Osteoblast (primary cell): ENCODE measurements around the gene INO80C. TPM values are rescaled to one million over a fixed set of nuclear protein-coding genes. Genes with fewer than 3 reads are reported as not detected.
"Not testable (repeated sequence)": the region's sequence is repeated elsewhere in the genome, so short reads cannot be mapped to it uniquely, and the experiment has no call there.

Experiments used
- DNase-seq: peaks from one replicate; pipeline ENCODE4 v3.0.0; 2011; ENCODE audit warnings: low spot score, mixed read lengths; ENCODE audit not compliant: insufficient read length; ENCODE audit errors: missing footprints
- H2AFZ ChIP-seq: 2 replicates; pipeline ENCODE4 v1.6.0; 2011; ENCODE audit warnings: mild to moderate bottlenecking, low read length
- H3K27ac ChIP-seq: 2 replicates; pipeline ENCODE4 v1.5.1; 2011; ENCODE audit warnings: mild to moderate bottlenecking, low read depth, low read length, moderate library complexity
- H3K27me3 ChIP-seq: 2 replicates; pipeline ENCODE4 v1.6.0; 2012; ENCODE audit warnings: mild to moderate bottlenecking, control low read depth, inconsistent platforms, low read length, moderate library complexity; ENCODE audit not compliant: insufficient read depth
- H3K36me3 ChIP-seq: 2 replicates; pipeline ENCODE4 v1.5.1; 2011; ENCODE audit warnings: mild to moderate bottlenecking, low read length, control low read depth, moderate library complexity; ENCODE audit not compliant: insufficient read depth
- H3K4me1 ChIP-seq: 2 replicates; pipeline ENCODE4 v1.5.1; 2011; ENCODE audit warnings: mild to moderate bottlenecking, low read length, control low read depth, moderate library complexity; ENCODE audit not compliant: insufficient read depth
- H3K4me2 ChIP-seq: 2 replicates; pipeline ENCODE4 v1.6.0; 2011; ENCODE audit warnings: mild to moderate bottlenecking, low read length; ENCODE audit not compliant: insufficient read depth
- H3K4me3 ChIP-seq: fragments of 200-600 bp; sonication (generic); 3 replicates; pipeline ENCODE4 v1.5.1; 2012; ENCODE audit warnings: mild to moderate bottlenecking, low read length, inconsistent platforms; ENCODE audit not compliant: insufficient read depth
- H3K79me2 ChIP-seq: 2 replicates; pipeline ENCODE4 v1.6.0; 2012; ENCODE audit warnings: mild to moderate bottlenecking, low read length, control low read depth, inconsistent platforms; ENCODE audit not compliant: insufficient read depth
- H3K9me3 ChIP-seq: 2 replicates; pipeline ENCODE4 v1.5.1; 2011; ENCODE audit warnings: low read depth, low read length, control low read depth
- H4K20me1 ChIP-seq: 2 replicates; pipeline ENCODE4 v1.6.0; 2012; ENCODE audit warnings: mild to moderate bottlenecking, low read length, control low read depth; ENCODE audit not compliant: insufficient read depth
- total RNA-seq: library from RNA; depleted of rRNA; stranded (reverse); fragments of >200 nt; gene quantifications from 2 replicates; pipeline ENCODE4 v1.2.3, GENCODE V29; 2012
- TF ChIP-seq, protein P1 (sequence below): IDR thresholded peaks from 2 replicates; pipeline ENCODE4 v1.5.1; 2011; ENCODE audit warnings: mild to moderate bottlenecking, low read depth, low read length, moderate library complexity; ENCODE audit errors: extremely low read depth

Gene INO80C
- total RNA-seq, 1 donor: 9.0 TPM

DNA sequence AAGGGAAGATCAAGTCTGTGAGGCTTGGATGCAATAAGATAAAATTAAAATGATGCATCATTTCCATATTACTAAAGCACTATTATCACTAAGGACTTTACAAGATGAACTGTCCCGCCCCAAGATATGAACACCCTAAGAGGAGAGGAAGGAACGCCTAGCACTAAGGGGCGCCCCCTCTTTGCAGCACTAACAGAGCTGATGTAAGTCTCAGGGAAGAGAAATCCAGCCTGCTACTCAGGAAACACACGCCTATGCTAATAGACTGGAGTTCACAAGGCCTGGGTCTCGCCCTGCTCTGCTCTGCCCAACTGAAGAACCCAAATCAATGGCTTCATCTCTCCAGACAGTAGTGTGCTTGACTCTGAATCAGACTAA lies 6.1 kb downstream of the INO80C start:
- H3K27ac ChIP-seq: no peak overlapping the region
- no peaks in the 10 kb centered on the region for H3K9me3 ChIP-seq
- H3K79me2 ChIP-seq: peaks cover 88% of the 10 kb centered on the region
- DNase-seq: no peak
- H3K36me3 ChIP-seq: no peaks in the 10 kb centered on the region
- no peaks in the 10 kb centered on the region for H4K20me1 ChIP-seq
- TF ChIP-seq, protein P1, sequence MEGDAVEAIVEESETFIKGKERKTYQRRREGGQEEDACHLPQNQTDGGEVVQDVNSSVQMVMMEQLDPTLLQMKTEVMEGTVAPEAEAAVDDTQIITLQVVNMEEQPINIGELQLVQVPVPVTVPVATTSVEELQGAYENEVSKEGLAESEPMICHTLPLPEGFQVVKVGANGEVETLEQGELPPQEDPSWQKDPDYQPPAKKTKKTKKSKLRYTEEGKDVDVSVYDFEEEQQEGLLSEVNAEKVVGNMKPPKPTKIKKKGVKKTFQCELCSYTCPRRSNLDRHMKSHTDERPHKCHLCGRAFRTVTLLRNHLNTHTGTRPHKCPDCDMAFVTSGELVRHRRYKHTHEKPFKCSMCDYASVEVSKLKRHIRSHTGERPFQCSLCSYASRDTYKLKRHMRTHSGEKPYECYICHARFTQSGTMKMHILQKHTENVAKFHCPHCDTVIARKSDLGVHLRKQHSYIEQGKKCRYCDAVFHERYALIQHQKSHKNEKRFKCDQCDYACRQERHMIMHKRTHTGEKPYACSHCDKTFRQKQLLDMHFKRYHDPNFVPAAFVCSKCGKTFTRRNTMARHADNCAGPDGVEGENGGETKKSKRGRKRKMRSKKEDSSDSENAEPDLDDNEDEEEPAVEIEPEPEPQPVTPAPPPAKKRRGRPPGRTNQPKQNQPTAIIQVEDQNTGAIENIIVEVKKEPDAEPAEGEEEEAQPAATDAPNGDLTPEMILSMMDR: no peak
- peak overlapping the region; percentile 32 for H2AFZ ChIP-seq
- no peak overlapping the region for H3K4me2 ChIP-seq
- H3K27me3 ChIP-seq: no peaks in the 10 kb centered on the region
- peaks cover 19% of the 10 kb centered on the region for H3K4me1 ChIP-seq
- H3K4me3 ChIP-seq: no peak overlapping the region

- TF ChIP-seq, protein P1: no peak
- H3K4me2 ChIP-seq: no peak overlapping the region
- H3K79me2 ChIP-seq: peaks cover 82% of the 10 kb centered on the region
- H3K27ac ChIP-seq: no peak overlapping the region
- peak overlapping the region; percentile 32 for H2AFZ ChIP-seq
- no peaks in the 10 kb centered on the region for H3K27me3 ChIP-seq
- H3K9me3 ChIP-seq: no peaks in the 10 kb centered on the region
- peaks cover 14% of the 10 kb centered on the region for H3K4me1 ChIP-seq
- H3K36me3 ChIP-seq: no peaks in the 10 kb centered on the region
- H4K20me1 ChIP-seq: no peaks in the 10 kb centered on the region
- no peak for DNase-seq
- no peak overlapping the region for H3K4me3 ChIP-seq
These were observed 6.7 kb downstream of the INO80C start for GRCh38 chr18:35490894-35491699.

DNA sequence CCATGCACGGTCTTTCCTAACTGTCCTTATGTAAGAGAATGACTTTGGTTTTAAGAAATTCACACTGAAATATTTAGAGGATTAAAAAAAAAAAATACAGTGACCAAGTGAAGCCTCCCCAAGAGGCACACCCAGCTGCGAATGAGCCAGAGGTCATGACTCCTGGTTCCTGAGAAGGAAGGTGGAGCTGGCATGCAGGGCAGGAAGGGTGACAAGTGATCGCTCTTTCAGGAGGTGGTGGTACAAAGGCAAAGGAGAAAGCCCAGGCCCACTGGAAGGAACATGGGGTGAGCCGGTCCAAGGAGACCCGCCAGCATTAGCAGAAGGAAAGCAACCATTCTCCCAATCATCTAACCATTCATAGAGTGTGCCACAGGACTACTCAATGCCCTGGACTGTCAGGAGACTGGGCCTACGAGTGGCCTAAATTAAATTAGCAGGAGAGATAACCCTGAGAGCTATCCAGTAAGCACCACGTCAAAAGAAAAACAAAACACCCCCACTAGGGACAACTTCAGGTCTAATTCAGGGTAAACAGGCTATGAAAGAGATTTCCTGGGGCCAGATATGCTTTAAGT lies 7.8 kb downstream of the INO80C start:
- TF ChIP-seq, protein P1: no peak
- Histone ChIP-seq H4K20me1 (no peaks in the 10 kb centered on the region), H2AFZ (no peak overlapping the region), H3K27ac (no peak overlapping the region), H3K4me1 (peaks cover 8% of the 10 kb centered on the region), H3K4me2 (no peak overlapping the region), H3K27me3 (no peaks in the 10 kb centered on the region), H3K9me3 (no peaks in the 10 kb centered on the region), H3K79me2 (peaks cover 80% of the 10 kb centered on the region), H3K36me3 (no peaks in the 10 kb centered on the region), H3K4me3 (no peak overlapping the region)
- DNase-seq: no peak

- H3K27me3 ChIP-seq, H3K27ac ChIP-seq, H3K9me3 ChIP-seq, DNase-seq, H2AFZ ChIP-seq, H3K36me3 ChIP-seq, H3K4me2 ChIP-seq, H3K4me1 ChIP-seq, H3K4me3 ChIP-seq, H4K20me1 ChIP-seq: not testable (repeated sequence)
- peaks cover 80% of the 10 kb centered on the region for H3K79me2 ChIP-seq
These were observed 8.5 kb downstream of the INO80C start for GRCh38 chr18:35489281-35489680.

GRCh38 chr18:35488396-35488795 lies 9.4 kb downstream of the INO80C start:
- DNase-seq, H3K4me2 ChIP-seq, H2AFZ ChIP-seq, H3K36me3 ChIP-seq, H3K4me1 ChIP-seq, H3K4me3 ChIP-seq, H3K9me3 ChIP-seq, H3K27ac ChIP-seq, H3K27me3 ChIP-seq, H4K20me1 ChIP-seq: not testable (repeated sequence)
- H3K79me2 ChIP-seq: peaks cover 79% of the 10 kb centered on the region

DNA sequence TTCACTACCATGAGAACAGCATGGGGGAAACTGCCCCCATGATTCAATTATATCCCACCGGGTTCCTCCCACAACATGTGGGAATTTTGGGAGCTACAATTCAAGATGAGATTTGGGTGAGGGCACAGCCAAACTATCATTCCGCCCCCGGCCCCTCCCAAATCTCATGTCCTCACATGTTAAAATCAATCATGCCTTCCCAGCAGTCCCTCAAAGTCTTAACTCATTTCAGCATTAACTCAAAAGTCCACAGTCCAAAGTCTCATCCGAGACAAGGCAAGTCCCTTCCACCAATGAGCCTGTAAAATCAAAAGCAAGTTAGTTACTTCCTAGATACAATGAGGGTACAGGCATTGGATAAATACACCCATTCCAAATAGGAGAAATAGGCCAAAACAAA lies 10.2 kb downstream of the INO80C start:
- not testable (repeated sequence) for H3K4me3 ChIP-seq, H3K4me1 ChIP-seq, H3K9me3 ChIP-seq, H3K27ac ChIP-seq, DNase-seq, H4K20me1 ChIP-seq, H3K27me3 ChIP-seq, H3K36me3 ChIP-seq, H3K4me2 ChIP-seq, H2AFZ ChIP-seq
- H3K79me2 ChIP-seq: peaks cover 78% of the 10 kb centered on the region
